GM12878 (cell line): Measurements from ENCODE around the gene MCFD2. TPM values are rescaled to one million over a fixed set of nuclear protein-coding genes. Genes with fewer than 3 reads are reported as not detected.

Experiments
- ATAC-seq: fragments of 200-7000 bp; cut with Tn5 transposase; 3 replicates; pipeline ENCODE4 v1.9.1; 2020; ENCODE audit warnings: mild to moderate bottlenecking, moderate library complexity
- BruUV-seq: library from RNA; stranded (reverse); fragments of 400-500 nt; replicated peaks from 2 replicates; lab custom pipeline; 2021; lab: Mats Ljungman, UMichigan
- CTCF ChIA-PET: fragments of 300-600 bp; sonication (Branson Sonifier 250); formaldehyde crosslinking; extraction: SDS; loops from one replicate; lab custom pipeline; 2021; ENCODE audit warnings: inconsistent platforms; lab: Yijun Ruan, JAX
- POLR2A ChIA-PET: fragments of 350-600 bp; formaldehyde crosslinking; extraction: SDS; loops from one replicate; lab custom pipeline; 2021; ENCODE audit warnings: inconsistent platforms; lab: Charles Lee
- RAD21 ChIA-PET: fragments of 300-600 bp; sonication (Branson Sonifier 250); formaldehyde crosslinking; loops from one replicate; lab custom pipeline; 2023; ENCODE audit warnings: antibody characterized with exemption; ENCODE audit not compliant: unreplicated experiment; lab: Charles Lee
- SMC1A ChIA-PET: fragments of 300-600 bp; sonication (Branson Sonifier 250); formaldehyde crosslinking; loops from one replicate; lab custom pipeline; 2023; ENCODE audit not compliant: unreplicated experiment, uncharacterized antibody; lab: Charles Lee
- DNase-seq: peaks from one replicate; pipeline ENCODE4 v3.0.0-alpha.2; 2011; ENCODE audit warnings: low read depth, low spot score
- FAIRE-seq: peaks from 3 replicates; lab custom pipeline; 2011; peaks lifted over from hg19 to GRCh38; lab: Jason Lieb, UNC
- H2AFZ ChIP-seq: 2 replicates; pipeline ENCODE4 v1.6.0; 2011; ENCODE audit warnings: low read depth, low read length, control low read depth; ENCODE audit not compliant: control insufficient read depth
- H3K27ac ChIP-seq: 2 replicates; pipeline ENCODE4 v1.5.1; 2011; ENCODE audit warnings: control low read depth; ENCODE audit not compliant: control insufficient read depth, insufficient read depth
- H3K27me3 ChIP-seq, 2 experiments: replicated peaks in 1 of 2; 2 replicates each; pipeline versions ENCODE4 v1.6.0 to v1.6.1; 2011; ENCODE audit warnings: low read length in 1 of 2; ENCODE audit not compliant: control insufficient read depth in 2 of 2, insufficient read depth in 2 of 2
- H3K36me3 ChIP-seq, 2 experiments: 2 replicates each; pipeline ENCODE4 v1.5.1; 2011; ENCODE audit warnings: low read length in 1 of 2; ENCODE audit not compliant: control insufficient read depth in 2 of 2, insufficient read depth in 2 of 2
- H3K4me1 ChIP-seq: 2 replicates; pipeline ENCODE4 v1.6.1; 2011; ENCODE audit warnings: mild to moderate bottlenecking, low read length, moderate library complexity, mixed read lengths; ENCODE audit not compliant: control insufficient read depth, insufficient read depth
- H3K4me2 ChIP-seq: 2 replicates; pipeline ENCODE4 v1.6.0; 2011; ENCODE audit warnings: control low read depth; ENCODE audit not compliant: control insufficient read depth, insufficient read depth
- H3K4me3 ChIP-seq: fragments of 200-600 bp; sonication (generic); 2 replicates; pipeline ENCODE4 v1.5.1; 2016
- H3K79me2 ChIP-seq: 2 replicates; pipeline ENCODE4 v1.6.0; 2011; ENCODE audit warnings: low read length; ENCODE audit not compliant: control insufficient read depth, insufficient read depth
- H3K9ac ChIP-seq: 2 replicates; pipeline ENCODE4 v1.8.0; 2011; ENCODE audit warnings: low read length, control low read depth, mixed read lengths; ENCODE audit not compliant: control insufficient read depth, insufficient read depth
- H3K9me3 ChIP-seq: replicated peaks from 3 replicates; pipeline ENCODE4 v1.5.1; 2011; ENCODE audit warnings: mild to moderate bottlenecking, low read length; ENCODE audit not compliant: control insufficient read depth, insufficient read depth
- H4K20me1 ChIP-seq: 2 replicates; pipeline ENCODE4 v1.6.0; 2011; ENCODE audit not compliant: control insufficient read depth, insufficient read depth
- ASH2L ChIP-seq: fragments of 300-600, 200-600 bp; sonication (generic); IDR thresholded peaks from 2 replicates; pipeline ENCODE4 v1.6.1; 2017; ENCODE audit warnings: low read depth, mild to moderate bottlenecking, borderline replicate concordance
- CBX5 ChIP-seq: sonication (generic); IDR thresholded peaks from 2 replicates; pipeline ENCODE4 v1.6.1; 2016; ENCODE audit warnings: low read depth, moderate library complexity, mild to moderate bottlenecking, inconsistent platforms
- FOS ChIP-seq: IDR thresholded peaks from 3 replicates; pipeline ENCODE4 v1.6.1; 2011; ENCODE audit warnings: borderline replicate concordance; ENCODE audit not compliant: insufficient read length; ENCODE audit errors: extremely low read depth
- HDAC6 ChIP-seq: fragments of 200-600 bp; sonication (generic); IDR thresholded peaks from one replicate; pipeline ENCODE4 v1.8.0; 2017; ENCODE audit warnings: antibody characterized with exemption; ENCODE audit not compliant: unreplicated experiment
- KAT2A ChIP-seq: conservative IDR thresholded peaks from 2 replicates; pipeline ENCODE4 v1.6.1; 2011; ENCODE audit warnings: low read depth, low read length; ENCODE audit not compliant: control insufficient read depth
- MXI1 ChIP-seq: fragments of 150-350 bp; IDR thresholded peaks from 2 replicates; pipeline ENCODE4 v1.6.1; 2011; ENCODE audit warnings: low read depth, mild to moderate bottlenecking, inconsistent platforms, low read length, improper control_type of control experiment
- NFYB ChIP-seq: IDR thresholded peaks from 2 replicates; pipeline ENCODE4 v1.6.1; 2011; ENCODE audit warnings: low read depth, mild to moderate bottlenecking, low read length, improper control_type of control experiment, moderate library complexity; ENCODE audit not compliant: insufficient read depth
- POU2F2 ChIP-seq: IDR thresholded peaks from 3 replicates; pipeline ENCODE4 v1.6.1; 2011; ENCODE audit warnings: low read depth, mild to moderate bottlenecking, low read length, borderline replicate concordance
- RCOR1 ChIP-seq: conservative IDR thresholded peaks from 2 replicates; pipeline ENCODE4 v1.6.1; 2012; ENCODE audit warnings: low read depth, low read length, improper control_type of control experiment
- SIN3A ChIP-seq: IDR thresholded peaks from 2 replicates; pipeline ENCODE4 v1.6.1; 2012; ENCODE audit warnings: low read depth, low read length, improper control_type of control experiment
- SP1 ChIP-seq: IDR thresholded peaks from one replicate; pipeline ENCODE4 v1.6.1; 2011; ENCODE audit warnings: low read depth, low read length
- SPI1 ChIP-seq: IDR thresholded peaks from 2 replicates; pipeline ENCODE4 v1.6.1; 2011; ENCODE audit warnings: low read depth, mild to moderate bottlenecking, low read length, moderate library complexity, borderline replicate concordance; ENCODE audit not compliant: insufficient read depth
- TARDBP ChIP-seq: IDR thresholded peaks from 2 replicates; pipeline ENCODE4 v1.6.1; 2016; ENCODE audit warnings: borderline replicate concordance
- ZNF207 ChIP-seq: fragments of 450-650 bp; IDR thresholded peaks from 2 replicates; pipeline ENCODE4 v1.6.1; 2014; ENCODE audit warnings: antibody characterized with exemption, mild to moderate bottlenecking, borderline replicate concordance
- ZSCAN29 ChIP-seq: fragments of 450-650 bp; IDR thresholded peaks from 2 replicates; pipeline ENCODE4 v1.6.1; 2017; ENCODE audit warnings: mild to moderate bottlenecking, moderate library complexity
- WGBS: methylation state at CpG from one replicate; pipeline ENCODE4 v1.1.6; 2016; ENCODE audit warnings: low lambda C conversion rate; ENCODE audit not compliant: insufficient replicate concordance, insufficient coverage; ENCODE audit errors: missing lambda C conversion rate; 5-methylcytosine and 5-hydroxymethylcytosine counted together
- in situ Hi-C: fragments of 300-500 bp; cut with MboI; formaldehyde crosslinking; loops from 9 replicates; pipeline ENCODE4 v1.14.3; 2018; ENCODE audit warnings: mixed read lengths
- intact Hi-C: fragments of 100-400 bp; cut with micrococcal nuclease; formaldehyde crosslinking; loops from one replicate; pipeline ENCODE4 v1.14.2; 2022; ENCODE audit not compliant: unreplicated experiment
- polyA plus RNA-seq, 11 experiments: library from polyadenylated mRNA; depleted of rRNA in 4 of 11; unstranded in 6 of 11; stranded (reverse) in 5 of 11; fragments of >200 nt; fragmentation: Nextera tagmentation in 4 of 11; fragmentation: Illumina TruSeq in 1 of 11; extraction: Ambion mirVana in 4 of 11; extraction: Trizol in 1 of 11; gene quantifications; 1 replicate in 1 of 11; 2 replicates in 10 of 11; pipeline versions ENCODE4 v1.2.1 to v1.2.3, GENCODE V29; 2011 to 2016; ENCODE audit warnings: inconsistent platforms in 2 of 11, missing spikeins in 2 of 11, low read depth in 1 of 11
- total RNA-seq, 4 experiments: library from RNA; depleted of rRNA in 3 of 4; stranded (reverse); fragments of >200 nt in 3 of 4; fragmentation: Illumina TruSeq in 1 of 4; extraction: Trizol in 1 of 4; gene quantifications; 2 replicates each; pipeline versions ENCODE4 v1.2.1 to v1.2.3, GENCODE V29; 2013 to 2021
- TF ChIP-seq, protein P1 (sequence below): IDR thresholded peaks from 2 replicates; pipeline ENCODE4 v1.6.1; 2012; ENCODE audit warnings: low read depth, low read length, improper control_type of control experiment
- TF ChIP-seq, protein P2 (sequence below): IDR thresholded peaks from 2 replicates; pipeline ENCODE4 v1.6.1; 2012; ENCODE audit warnings: low read depth, low read length, improper control_type of control experiment
- TF ChIP-seq, protein P3 (sequence below): fragments of 450-650 bp; formaldehyde crosslinking; IDR thresholded peaks from 2 replicates; pipeline ENCODE4 v1.5.0; 2022; ENCODE audit warnings: mild to moderate bottlenecking, missing genetic modification characterization
- TF ChIP-seq, protein P4 (sequence below): IDR thresholded peaks from 2 replicates; pipeline ENCODE4 v1.6.1; 2012; ENCODE audit warnings: low read depth, low read length, improper control_type of control experiment

MCFD2 gene
- total and polyA plus RNA-seq, 10 of the 15 experiments (the other 5 are each of a cell fraction or from before 2014, with no cell fraction given) = 35.0 to 57.3 (median 40.3) TPM

DNA sequence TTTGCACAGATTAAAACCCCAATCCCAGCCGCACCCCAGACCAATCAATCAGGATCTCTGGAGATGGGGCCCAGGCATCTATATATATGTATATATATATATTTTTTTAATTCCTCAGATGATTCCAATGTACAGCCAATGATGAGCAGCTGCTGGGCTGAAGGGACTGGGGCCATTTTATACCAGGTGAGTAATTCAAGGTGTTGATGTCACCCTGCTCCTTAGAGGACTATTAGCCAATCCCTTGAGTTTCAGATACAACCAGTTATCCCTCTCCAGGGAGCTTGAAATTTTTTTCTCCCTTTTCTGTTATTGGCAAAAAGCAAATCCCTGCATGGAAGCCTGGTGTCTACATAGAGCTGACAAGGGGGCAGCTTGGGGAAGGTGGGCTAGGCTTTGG is 59.8 kb downstream of the MCFD2 start:
- SMC1A ChIA-PET = no interaction called here
- no peak for FAIRE-seq
- POLR2A ChIA-PET = no interaction called here
- 25% methylated on average over 1 of the region's 1 CpG for WGBS
- RAD21 ChIA-PET = no interaction called here
- no peak for DNase-seq
- no peak overlapping the region for H2AFZ ChIP-seq
- BruUV-seq = no TSS peak
- no peaks in the 10 kb centered on the region for H3K4me1 ChIP-seq
- H3K4me2 ChIP-seq = no peak overlapping the region
- peaks cover 0 to 3% of the 10 kb centered on the region in 2 experiments; a peak in 3 of 4 replicates for H3K27me3 ChIP-seq
- CTCF ChIA-PET = no interaction called here
- no peaks in the 10 kb centered on the region for H3K36me3 ChIP-seq
- no peaks in the 10 kb centered on the region for H3K9me3 ChIP-seq
- no peak overlapping the region for H3K27ac ChIP-seq
- no peaks in the 10 kb centered on the region for H3K79me2 ChIP-seq
- no peak overlapping the region for H3K9ac ChIP-seq
- no peak overlapping the region for H3K4me3 ChIP-seq
- no peak for ATAC-seq
- H4K20me1 ChIP-seq = no peaks in the 10 kb centered on the region
- intact Hi-C loops (no loop called here), in situ Hi-C loops (no loop called here)
- TF ChIP-seq SPI1 = no peak
- TF ChIP-seq ASH2L = no peak
- TF ChIP-seq, protein P1, sequence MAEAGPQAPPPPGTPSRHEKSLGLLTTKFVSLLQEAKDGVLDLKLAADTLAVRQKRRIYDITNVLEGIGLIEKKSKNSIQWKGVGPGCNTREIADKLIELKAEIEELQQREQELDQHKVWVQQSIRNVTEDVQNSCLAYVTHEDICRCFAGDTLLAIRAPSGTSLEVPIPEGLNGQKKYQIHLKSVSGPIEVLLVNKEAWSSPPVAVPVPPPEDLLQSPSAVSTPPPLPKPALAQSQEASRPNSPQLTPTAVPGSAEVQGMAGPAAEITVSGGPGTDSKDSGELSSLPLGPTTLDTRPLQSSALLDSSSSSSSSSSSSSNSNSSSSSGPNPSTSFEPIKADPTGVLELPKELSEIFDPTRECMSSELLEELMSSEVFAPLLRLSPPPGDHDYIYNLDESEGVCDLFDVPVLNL = no peak
- TF ChIP-seq ZNF207 = no peak
- TF ChIP-seq FOS = no peak
- TF ChIP-seq, protein P2, sequence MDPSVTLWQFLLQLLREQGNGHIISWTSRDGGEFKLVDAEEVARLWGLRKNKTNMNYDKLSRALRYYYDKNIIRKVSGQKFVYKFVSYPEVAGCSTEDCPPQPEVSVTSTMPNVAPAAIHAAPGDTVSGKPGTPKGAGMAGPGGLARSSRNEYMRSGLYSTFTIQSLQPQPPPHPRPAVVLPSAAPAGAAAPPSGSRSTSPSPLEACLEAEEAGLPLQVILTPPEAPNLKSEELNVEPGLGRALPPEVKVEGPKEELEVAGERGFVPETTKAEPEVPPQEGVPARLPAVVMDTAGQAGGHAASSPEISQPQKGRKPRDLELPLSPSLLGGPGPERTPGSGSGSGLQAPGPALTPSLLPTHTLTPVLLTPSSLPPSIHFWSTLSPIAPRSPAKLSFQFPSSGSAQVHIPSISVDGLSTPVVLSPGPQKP = no peak
- TF ChIP-seq, protein P3, sequence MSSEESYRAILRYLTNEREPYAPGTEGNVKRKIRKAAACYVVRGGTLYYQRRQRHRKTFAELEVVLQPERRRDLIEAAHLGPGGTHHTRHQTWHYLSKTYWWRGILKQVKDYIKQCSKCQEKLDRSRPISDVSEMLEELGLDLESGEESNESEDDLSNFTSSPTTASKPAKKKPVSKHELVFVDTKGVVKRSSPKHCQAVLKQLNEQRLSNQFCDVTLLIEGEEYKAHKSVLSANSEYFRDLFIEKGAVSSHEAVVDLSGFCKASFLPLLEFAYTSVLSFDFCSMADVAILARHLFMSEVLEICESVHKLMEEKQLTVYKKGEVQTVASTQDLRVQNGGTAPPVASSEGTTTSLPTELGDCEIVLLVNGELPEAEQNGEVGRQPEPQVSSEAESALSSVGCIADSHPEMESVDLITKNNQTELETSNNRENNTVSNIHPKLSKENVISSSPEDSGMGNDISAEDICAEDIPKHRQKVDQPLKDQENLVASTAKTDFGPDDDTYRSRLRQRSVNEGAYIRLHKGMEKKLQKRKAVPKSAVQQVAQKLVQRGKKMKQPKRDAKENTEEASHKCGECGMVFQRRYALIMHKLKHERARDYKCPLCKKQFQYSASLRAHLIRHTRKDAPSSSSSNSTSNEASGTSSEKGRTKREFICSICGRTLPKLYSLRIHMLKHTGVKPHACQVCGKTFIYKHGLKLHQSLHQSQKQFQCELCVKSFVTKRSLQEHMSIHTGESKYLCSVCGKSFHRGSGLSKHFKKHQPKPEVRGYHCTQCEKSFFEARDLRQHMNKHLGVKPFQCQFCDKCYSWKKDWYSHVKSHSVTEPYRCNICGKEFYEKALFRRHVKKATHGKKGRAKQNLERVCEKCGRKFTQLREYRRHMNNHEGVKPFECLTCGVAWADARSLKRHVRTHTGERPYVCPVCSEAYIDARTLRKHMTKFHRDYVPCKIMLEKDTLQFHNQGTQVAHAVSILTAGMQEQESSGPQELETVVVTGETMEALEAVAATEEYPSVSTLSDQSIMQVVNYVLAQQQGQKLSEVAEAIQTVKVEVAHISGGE = no peak
- no peak for TF ChIP-seq POU2F2
- TF ChIP-seq SP1 = no peak
- TF ChIP-seq RCOR1 = no peak
- TF ChIP-seq, protein P4, sequence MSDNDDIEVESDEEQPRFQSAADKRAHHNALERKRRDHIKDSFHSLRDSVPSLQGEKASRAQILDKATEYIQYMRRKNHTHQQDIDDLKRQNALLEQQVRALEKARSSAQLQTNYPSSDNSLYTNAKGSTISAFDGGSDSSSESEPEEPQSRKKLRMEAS = no peak
- no peak for TF ChIP-seq SIN3A
- no peak for TF ChIP-seq MXI1
- no peak for TF ChIP-seq CBX5
- no peak for TF ChIP-seq NFYB
- TF ChIP-seq ZSCAN29 = no peak
- no peak for TF ChIP-seq HDAC6
- no peak for TF ChIP-seq TARDBP
- TF ChIP-seq KAT2A = no peak
